Peyer's patch (tissue), 4 donors: ENCODE results near the gene GPR176.

ENCODE experiments used
- CTCF ChIP-seq, 6 experiments: fragments of 450-650 bp in 4 of 6; fragments of 200-600 bp in 2 of 6; sonication (generic) in 1 of 6; IDR thresholded peaks; one replicate each; pipeline ENCODE4 v1.5.1; 2017 to 2019; ENCODE audit warnings: antibody characterized with exemption in 6 of 6, mild to moderate bottlenecking in 3 of 6, moderate library complexity in 1 of 6
- POLR2A ChIP-seq, 2 donors: fragments of 450-650 bp; IDR thresholded peaks; one replicate each; pipeline ENCODE4 v1.5.1; 2017; ENCODE audit warnings: antibody characterized with exemption in 2 of 2, mild to moderate bottlenecking in 2 of 2, moderate library complexity in 2 of 2

- TF ChIP-seq CTCF (IDR thresholded peaks at IDR 0.05) (no peak), POLR2A (IDR thresholded peaks at IDR 0.05) (no peak)
Measured at GRCh38 chr15:39817892-39818291, 102.2 kb downstream of the GPR176 start.
